DOHH2 (cell line): ENCODE measurements around the gene BMPER.

Experiments
- H3F3A ChIP-seq: fragments of 200-600 bp; sonication (generic), shearing (Covaris generic); 2 replicates; pipeline ENCODE4 v1.6.0; 2016; ENCODE audit warnings: antibody characterized with exemption, mild to moderate bottlenecking; ENCODE audit not compliant: control insufficient read depth, insufficient read depth
- H3K27ac ChIP-seq: fragments of 200-600 bp; sonication (generic); 2 replicates; pipeline ENCODE4 v1.5.1; 2014; ENCODE audit warnings: low read depth, mild to moderate bottlenecking, low read length, moderate library complexity
- H3K27me3 ChIP-seq: fragments of 200-600 bp; sonication (generic); 2 replicates; pipeline ENCODE4 v1.6.1; 2014; ENCODE audit warnings: mild to moderate bottlenecking, low read length, mixed read lengths; ENCODE audit not compliant: control insufficient read depth
- H3K36me3 ChIP-seq: fragments of 200-600 bp; sonication (generic); 2 replicates; pipeline ENCODE4 v1.6.1; 2014; ENCODE audit warnings: mild to moderate bottlenecking, low read length, moderate library complexity, mixed read lengths; ENCODE audit not compliant: control insufficient read depth
- H3K4me1 ChIP-seq: fragments of 200-600 bp; sonication (generic); 2 replicates; pipeline ENCODE4 v1.6.1; 2014; ENCODE audit warnings: mild to moderate bottlenecking, low read length, mixed read lengths; ENCODE audit not compliant: control insufficient read depth
- H3K4me2 ChIP-seq: fragments of 200-600 bp; sonication (generic); 2 replicates; pipeline ENCODE4 v1.6.0; 2014; ENCODE audit warnings: mild to moderate bottlenecking, low read length, moderate library complexity
- H3K4me3 ChIP-seq: fragments of 200-600 bp; sonication (generic); 2 replicates; pipeline ENCODE4 v1.5.1; 2014; ENCODE audit warnings: mild to moderate bottlenecking, low read length, mixed read lengths
- H3K79me2 ChIP-seq: fragments of 200-600 bp; sonication (generic); 2 replicates; pipeline ENCODE4 v1.6.1; 2014; ENCODE audit warnings: mild to moderate bottlenecking, low read length, mixed read lengths; ENCODE audit not compliant: control insufficient read depth
- H3K9me2 ChIP-seq: fragments of 200-600 bp; sonication (generic); replicated peaks from 2 replicates; pipeline ENCODE4 v1.6.1; 2014; ENCODE audit warnings: mild to moderate bottlenecking, low read length, mixed read lengths; ENCODE audit not compliant: control insufficient read depth
- H3K9me3 ChIP-seq: fragments of 200-600 bp; sonication (generic); 2 replicates; pipeline ENCODE4 v1.6.1; 2014; ENCODE audit warnings: antibody characterized with exemption, low read length, mixed read lengths; ENCODE audit not compliant: control insufficient read depth, insufficient read depth
- H4K20me1 ChIP-seq: fragments of 200-600 bp; sonication (generic); 2 replicates; pipeline ENCODE4 v1.6.0; 2014; ENCODE audit warnings: low read depth, mild to moderate bottlenecking, antibody characterized with exemption, low read length, moderate library complexity; ENCODE audit not compliant: control insufficient read depth, insufficient read depth
- EZH2phosphoT487 ChIP-seq: fragments of 200-600 bp; sonication (generic); IDR thresholded peaks from 2 replicates; pipeline ENCODE4 v1.6.1; 2017; ENCODE audit warnings: borderline replicate concordance, mild to moderate bottlenecking, antibody characterized with exemption, low read length, moderate library complexity, mixed read lengths
- TF ChIP-seq, protein P1 (sequence below): fragments of 200-600 bp; sonication (generic); IDR thresholded peaks from one replicate; pipeline ENCODE4 v1.5.1; 2014; ENCODE audit warnings: antibody characterized with exemption, mild to moderate bottlenecking, low read depth, low read length; ENCODE audit not compliant: poor library complexity, severe bottlenecking

The BMPER gene

DNA sequence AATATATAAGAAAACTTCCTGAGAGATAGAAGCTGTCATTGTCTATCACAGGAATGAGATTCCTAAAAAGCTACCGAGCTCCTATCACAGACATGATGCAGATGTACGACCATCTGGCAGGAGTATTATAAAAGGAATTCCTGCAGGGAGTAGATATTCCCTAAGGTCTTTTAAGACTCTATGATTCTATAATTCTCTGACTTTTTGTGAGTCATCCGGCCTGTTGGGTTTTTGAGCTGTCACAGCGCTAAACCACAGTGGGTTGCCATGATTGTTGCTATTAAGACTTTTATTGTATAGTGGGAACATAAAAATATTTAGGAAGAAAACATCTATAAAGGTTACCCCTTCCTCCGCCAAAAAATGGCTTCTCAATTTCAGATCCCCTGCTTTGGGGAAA lies 223.4 kb downstream of the BMPER start:
- Histone ChIP-seq H4K20me1 (no peaks in the 10 kb centered on the region), H3F3A (no peaks in the 10 kb centered on the region), H3K27me3 (no peaks in the 10 kb centered on the region), H3K9me2 (no peaks in the 10 kb centered on the region), H3K4me1 (no peaks in the 10 kb centered on the region), H3K79me2 (no peaks in the 10 kb centered on the region), H3K4me2 (no peak overlapping the region), H3K36me3 (no peaks in the 10 kb centered on the region), H3K9me3 (no peaks in the 10 kb centered on the region), H3K27ac (no peak overlapping the region), H3K4me3 (no peak overlapping the region)
- TF ChIP-seq EZH2phosphoT487, result no peak
- TF ChIP-seq, protein P1, sequence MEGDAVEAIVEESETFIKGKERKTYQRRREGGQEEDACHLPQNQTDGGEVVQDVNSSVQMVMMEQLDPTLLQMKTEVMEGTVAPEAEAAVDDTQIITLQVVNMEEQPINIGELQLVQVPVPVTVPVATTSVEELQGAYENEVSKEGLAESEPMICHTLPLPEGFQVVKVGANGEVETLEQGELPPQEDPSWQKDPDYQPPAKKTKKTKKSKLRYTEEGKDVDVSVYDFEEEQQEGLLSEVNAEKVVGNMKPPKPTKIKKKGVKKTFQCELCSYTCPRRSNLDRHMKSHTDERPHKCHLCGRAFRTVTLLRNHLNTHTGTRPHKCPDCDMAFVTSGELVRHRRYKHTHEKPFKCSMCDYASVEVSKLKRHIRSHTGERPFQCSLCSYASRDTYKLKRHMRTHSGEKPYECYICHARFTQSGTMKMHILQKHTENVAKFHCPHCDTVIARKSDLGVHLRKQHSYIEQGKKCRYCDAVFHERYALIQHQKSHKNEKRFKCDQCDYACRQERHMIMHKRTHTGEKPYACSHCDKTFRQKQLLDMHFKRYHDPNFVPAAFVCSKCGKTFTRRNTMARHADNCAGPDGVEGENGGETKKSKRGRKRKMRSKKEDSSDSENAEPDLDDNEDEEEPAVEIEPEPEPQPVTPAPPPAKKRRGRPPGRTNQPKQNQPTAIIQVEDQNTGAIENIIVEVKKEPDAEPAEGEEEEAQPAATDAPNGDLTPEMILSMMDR, result no peak

DNA sequence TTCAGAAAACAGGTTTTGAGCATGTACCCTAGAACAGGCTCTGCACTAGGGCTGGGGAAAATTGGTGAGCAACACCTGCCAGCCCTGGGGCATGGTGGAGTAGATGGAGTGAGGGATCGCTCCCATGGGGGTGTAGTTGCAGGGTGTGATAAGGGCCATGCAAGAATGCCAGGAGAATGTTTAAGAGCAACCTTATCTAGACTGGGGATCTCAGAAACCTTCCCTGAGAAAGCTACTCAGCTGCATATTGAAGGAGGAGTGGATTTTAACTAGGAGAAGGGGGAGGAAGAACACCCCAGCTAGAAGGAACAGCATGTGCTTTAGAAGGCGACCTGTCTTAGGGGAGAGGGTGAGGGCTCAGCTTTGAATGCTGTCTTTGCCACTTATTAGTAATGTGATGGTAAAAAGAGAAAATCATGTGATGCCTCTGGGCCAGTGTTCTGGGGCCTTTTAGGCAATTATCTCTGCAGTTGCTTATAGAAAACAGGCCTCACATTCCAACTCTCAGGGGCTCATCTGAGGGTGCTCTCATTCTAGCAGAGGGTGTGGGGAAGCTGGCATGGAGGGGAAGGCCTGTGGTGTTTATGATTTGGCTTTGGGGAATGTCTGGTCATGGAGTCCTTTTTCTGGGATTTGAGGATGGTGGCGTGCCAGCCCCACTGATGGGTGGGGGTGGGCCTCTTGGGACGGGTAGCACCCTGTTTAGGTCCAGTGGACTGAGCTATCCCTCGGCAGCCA lies 225.4 kb downstream of the BMPER start:
- Histone ChIP-seq H3K27me3 (no peaks in the 10 kb centered on the region), H3K36me3 (no peaks in the 10 kb centered on the region), H3F3A (no peaks in the 10 kb centered on the region), H4K20me1 (no peaks in the 10 kb centered on the region), H3K79me2 (no peaks in the 10 kb centered on the region), H3K9me3 (no peaks in the 10 kb centered on the region), H3K4me2 (no peak overlapping the region), H3K27ac (no peak overlapping the region), H3K4me1 (no peaks in the 10 kb centered on the region), H3K4me3 (no peak overlapping the region), H3K9me2 (no peaks in the 10 kb centered on the region)
- TF ChIP-seq, protein P1, result no peak
- no peak for TF ChIP-seq EZH2phosphoT487

DNA sequence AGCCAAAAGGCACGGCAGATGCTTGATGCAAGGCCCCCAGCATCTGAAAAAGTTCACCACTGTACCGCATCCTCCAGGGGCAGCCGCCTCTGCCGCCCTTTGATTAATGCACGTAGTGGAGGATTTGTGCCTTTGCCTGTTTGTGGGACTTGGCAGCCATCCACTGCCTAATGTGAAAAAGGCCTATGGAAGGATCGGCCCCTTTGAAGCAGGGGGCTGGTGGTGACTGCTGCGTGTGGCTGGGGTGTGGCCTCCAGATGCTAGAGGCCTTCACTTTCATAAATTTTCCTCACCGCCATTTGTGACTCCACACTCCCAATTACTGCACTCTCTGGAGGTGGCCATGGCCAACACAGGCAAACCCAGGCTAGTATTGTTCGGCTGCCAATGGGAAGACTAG lies 226.0 kb downstream of the BMPER start:
- Histone ChIP-seq H3K4me2 (no peak overlapping the region), H3F3A (no peaks in the 10 kb centered on the region), H3K4me3 (no peak overlapping the region), H4K20me1 (no peaks in the 10 kb centered on the region), H3K4me1 (no peaks in the 10 kb centered on the region), H3K79me2 (no peaks in the 10 kb centered on the region), H3K9me3 (no peaks in the 10 kb centered on the region), H3K9me2 (no peaks in the 10 kb centered on the region), H3K27ac (no peak overlapping the region), H3K36me3 (no peaks in the 10 kb centered on the region), H3K27me3 (no peaks in the 10 kb centered on the region)
- TF ChIP-seq, protein P1, result no peak
- TF ChIP-seq EZH2phosphoT487, result no peak
